HepG2 (cell line): Measurements from ENCODE around the gene RUVBL1. TPM values are rescaled to one million over a fixed set of nuclear protein-coding genes. Genes with fewer than 3 reads are reported as not detected.

Source experiments
- ADNP ChIP-seq: sonication (generic); formaldehyde crosslinking; IDR thresholded peaks from 2 replicates; pipeline ENCODE4 v1.4.0; 2020; ENCODE audit warnings: missing genetic modification reagents
- CREM ChIP-seq, 2 experiments: sonication (generic) in 1 of 2; formaldehyde crosslinking in 1 of 2; IDR thresholded peaks; 2 replicates each; pipeline versions ENCODE4 v1.4.0 to v1.6.1; 2016 to 2020; ENCODE audit warnings: antibody characterized with exemption in 1 of 2, mild to moderate bottlenecking in 1 of 2, missing genetic modification reagents in 1 of 2
- DMAP1 ChIP-seq: IDR thresholded peaks from 2 replicates; pipeline ENCODE4 v1.6.1; 2016
- HDAC1 ChIP-seq: sonication (generic); formaldehyde crosslinking; IDR thresholded peaks from 2 replicates; pipeline ENCODE4 v1.5.1; 2020; ENCODE audit warnings: mild to moderate bottlenecking, missing genetic modification reagents
- HDAC2 ChIP-seq: sonication (generic); formaldehyde crosslinking; IDR thresholded peaks from 2 replicates; pipeline ENCODE4 v1.4.0; 2020; ENCODE audit warnings: missing genetic modification reagents
- HNRNPUL1 ChIP-seq: fragments of 200-400 bp; formaldehyde crosslinking; IDR thresholded peaks from 2 replicates; pipeline ENCODE4 v1.6.1; 2017; ENCODE audit warnings: low read depth, mild to moderate bottlenecking, low read length, moderate library complexity
- KMT2A ChIP-seq: sonication (generic); formaldehyde crosslinking; IDR thresholded peaks from 2 replicates; pipeline ENCODE4 v1.4.0; 2020; ENCODE audit warnings: missing genetic modification reagents
- MED1 ChIP-seq: sonication (generic); formaldehyde crosslinking; IDR thresholded peaks from 2 replicates; pipeline ENCODE4 v1.4.0; 2020; ENCODE audit warnings: missing genetic modification reagents
- NAIF1 ChIP-seq: sonication (generic); formaldehyde crosslinking; IDR thresholded peaks from 2 replicates; pipeline ENCODE4 v1.5.0; 2020; ENCODE audit warnings: mild to moderate bottlenecking, missing genetic modification reagents, borderline replicate concordance
- NFIC ChIP-seq: IDR thresholded peaks from 2 replicates; pipeline ENCODE4 v1.6.1; 2012; ENCODE audit warnings: mild to moderate bottlenecking, low read length, inconsistent platforms
- POLR2G ChIP-seq: fragments of 200-400 bp; formaldehyde crosslinking; IDR thresholded peaks from 2 replicates; pipeline ENCODE4 v1.6.1; 2018; ENCODE audit warnings: mild to moderate bottlenecking, low read depth, low read length, moderate library complexity
- TBX2 ChIP-seq: sonication (generic); formaldehyde crosslinking; IDR thresholded peaks from 2 replicates; pipeline ENCODE4 v1.5.0; 2020; ENCODE audit warnings: missing genetic modification reagents, mild to moderate bottlenecking, borderline replicate concordance
- TGIF2 ChIP-seq: IDR thresholded peaks from 2 replicates; pipeline ENCODE4 v1.6.1; 2016; ENCODE audit warnings: control low read depth, missing compliant biosample characterization
- ZFP36L2 ChIP-seq: sonication (generic); formaldehyde crosslinking; IDR thresholded peaks from 2 replicates; pipeline ENCODE4 v1.4.0; 2020; ENCODE audit warnings: missing genetic modification reagents
- ZFP37 ChIP-seq: sonication (generic); formaldehyde crosslinking; IDR thresholded peaks from 2 replicates; pipeline ENCODE4 v1.4.0; 2020; ENCODE audit warnings: missing genetic modification reagents, borderline replicate concordance
- ZFP62 ChIP-seq: sonication (generic); formaldehyde crosslinking; IDR thresholded peaks from 2 replicates; pipeline ENCODE4 v1.4.0; 2020; ENCODE audit warnings: missing genetic modification reagents
- ZNF160 ChIP-seq: sonication (generic); formaldehyde crosslinking; IDR thresholded peaks from 2 replicates; pipeline ENCODE4 v1.8.0; 2022; ENCODE audit warnings: mild to moderate bottlenecking, inconsistent platforms, missing genetic modification reagents
- ZNF367 ChIP-seq: sonication (generic); formaldehyde crosslinking; IDR thresholded peaks from 2 replicates; pipeline ENCODE4 v1.4.0; 2020; ENCODE audit warnings: missing genetic modification reagents, borderline replicate concordance
- ZNF383 ChIP-seq: sonication (generic); formaldehyde crosslinking; IDR thresholded peaks from 2 replicates; pipeline ENCODE4 v1.4.0; 2020; ENCODE audit warnings: missing genetic modification reagents, mild to moderate bottlenecking, borderline replicate concordance
- ZNF547 ChIP-seq: sonication (generic); formaldehyde crosslinking; IDR thresholded peaks from 2 replicates; pipeline ENCODE4 v1.5.1; 2020; ENCODE audit warnings: mild to moderate bottlenecking, missing genetic modification reagents
- ZNF780A ChIP-seq: sonication (generic); formaldehyde crosslinking; IDR thresholded peaks from 2 replicates; pipeline ENCODE4 v1.8.0; 2022; ENCODE audit warnings: mild to moderate bottlenecking, missing genetic modification reagents, moderate library complexity
- ZNF788 ChIP-seq: sonication (generic); formaldehyde crosslinking; IDR thresholded peaks from 2 replicates; pipeline ENCODE4 v1.5.0; 2020; ENCODE audit warnings: mild to moderate bottlenecking, missing genetic modification reagents, borderline replicate concordance
- polyA plus RNA-seq, 8 experiments: library from polyadenylated mRNA; depleted of rRNA in 3 of 8; stranded (reverse) in 7 of 8; unstranded in 1 of 8; fragments of >200 nt; fragmentation: Illumina TruSeq in 4 of 8; extraction: Trizol in 4 of 8; gene quantifications; 2 replicates each; pipeline versions ENCODE4 v1.2.1 to v1.2.3, GENCODE V29; 2011 to 2016; ENCODE audit warnings: low read depth in 4 of 8, missing spikeins in 1 of 8, mixed read lengths in 1 of 8; ENCODE audit not compliant: insufficient read depth in 1 of 8
- total RNA-seq, 5 experiments: library from RNA; depleted of rRNA; stranded (reverse); fragments of >200 nt; fragmentation: Illumina TruSeq; extraction: Trizol; gene quantifications; 2 replicates each; pipeline ENCODE4 v1.2.3, GENCODE V29; 2016; ENCODE audit warnings: low read depth in 1 of 5
- TF ChIP-seq, protein P1 (sequence below): sonication (generic); formaldehyde crosslinking; IDR thresholded peaks from 2 replicates; pipeline ENCODE4 v1.4.0; 2020; ENCODE audit warnings: mild to moderate bottlenecking, missing genetic modification reagents
- TF ChIP-seq, protein P2 (sequence below): sonication (generic); formaldehyde crosslinking; IDR thresholded peaks from 2 replicates; pipeline ENCODE4 v1.4.0; 2020; ENCODE audit warnings: missing genetic modification reagents, low read depth, mild to moderate bottlenecking, borderline replicate concordance
- TF ChIP-seq, protein P3 (sequence below): sonication (generic); formaldehyde crosslinking; IDR thresholded peaks from 2 replicates; pipeline ENCODE4 v1.4.0; 2020; ENCODE audit warnings: mild to moderate bottlenecking, missing genetic modification reagents

The RUVBL1 gene
- total and polyA plus RNA-seq, 2 of the 13 experiments (the other 11 are each of a cell fraction or from before 2014, with no cell fraction given) = 32.7 to 86.3 TPM

DNA sequence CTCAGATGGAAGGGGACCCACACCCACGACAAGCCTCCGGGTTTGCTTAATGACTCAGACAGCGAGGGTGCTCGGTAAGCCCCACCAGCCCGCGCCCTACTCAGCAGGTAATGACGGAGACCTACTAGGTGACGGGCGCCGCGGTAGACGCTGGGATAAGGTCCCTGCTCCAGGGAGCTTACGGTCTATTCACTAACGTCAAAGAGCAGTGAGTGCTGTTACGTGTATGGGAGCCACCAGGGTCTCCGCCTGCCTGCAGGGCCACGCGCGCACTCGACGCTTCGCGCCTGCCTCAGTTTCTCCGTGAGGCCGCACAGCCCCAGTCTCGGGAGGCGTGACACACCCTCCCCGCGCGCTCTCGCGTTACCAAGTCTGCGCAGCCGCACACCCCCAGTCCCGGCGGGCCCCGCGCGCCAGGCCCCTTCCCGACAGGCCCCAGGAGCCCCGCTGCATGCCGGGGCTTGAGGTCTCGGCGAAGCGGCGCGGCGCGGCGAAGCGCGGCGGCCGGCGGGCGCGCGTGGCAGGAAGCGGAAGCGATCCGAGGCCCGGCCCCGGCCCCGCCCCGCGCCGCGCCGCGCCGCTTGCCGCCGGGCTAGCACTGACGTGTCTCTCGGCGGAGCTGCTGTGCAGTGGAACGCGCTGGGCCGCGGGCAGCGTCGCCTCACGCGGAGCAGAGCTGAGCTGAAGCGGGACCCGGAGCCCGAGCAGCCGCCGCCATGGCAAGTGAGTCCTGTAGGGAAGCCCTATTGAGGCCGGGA lies 71.6 kb downstream of the RUVBL1 start, which contains the start of gene SEC61A1 (continued):
- TF ChIP-seq ZNF788 (CRISPR knock-in tag) (peak; percentile 65; the same call in 1 of the 2 replicates), ZNF383 (no peak), MED1 (peak; percentile 47), HDAC1 (CRISPR knock-in tag) (peak; percentile 80), TGIF2 (peak; percentile 38; the same call in 1 of the 2 replicates), ZNF780A (CRISPR knock-in tag) (0 out of 2 replicates have a peak, but pooled peaks have one; percentile 45), ZFP36L2 (CRISPR knock-in tag) (no peak), KMT2A (no peak; the same call in 1 of the 2 replicates), DMAP1 (CRISPR knock-in tag) (peak; percentile 80), NFIC (no peak), HNRNPUL1 (no peak), HDAC2 (CRISPR knock-in tag) (peak; percentile 47), ZFP37 (CRISPR knock-in tag) (no peak), ADNP (no peak), TBX2 (CRISPR knock-in tag) (peak; percentile 55; the same call in 1 of the 2 replicates), ZFP62 (no peak), POLR2G (peak; percentile 79), ZNF160 (peak; percentile 66; the same call in 1 of the 2 replicates), ZNF547 (peak; percentile 48; the same call in 1 of the 2 replicates), CREM (IDR thresholded peaks at IDR 0.05) (no peak), CREM (CRISPR knock-in tag; IDR thresholded peaks at IDR 0.05) (no peak), ZNF367 (CRISPR knock-in tag) (no peak), NAIF1 (no peak)
- TF ChIP-seq, protein P1, sequence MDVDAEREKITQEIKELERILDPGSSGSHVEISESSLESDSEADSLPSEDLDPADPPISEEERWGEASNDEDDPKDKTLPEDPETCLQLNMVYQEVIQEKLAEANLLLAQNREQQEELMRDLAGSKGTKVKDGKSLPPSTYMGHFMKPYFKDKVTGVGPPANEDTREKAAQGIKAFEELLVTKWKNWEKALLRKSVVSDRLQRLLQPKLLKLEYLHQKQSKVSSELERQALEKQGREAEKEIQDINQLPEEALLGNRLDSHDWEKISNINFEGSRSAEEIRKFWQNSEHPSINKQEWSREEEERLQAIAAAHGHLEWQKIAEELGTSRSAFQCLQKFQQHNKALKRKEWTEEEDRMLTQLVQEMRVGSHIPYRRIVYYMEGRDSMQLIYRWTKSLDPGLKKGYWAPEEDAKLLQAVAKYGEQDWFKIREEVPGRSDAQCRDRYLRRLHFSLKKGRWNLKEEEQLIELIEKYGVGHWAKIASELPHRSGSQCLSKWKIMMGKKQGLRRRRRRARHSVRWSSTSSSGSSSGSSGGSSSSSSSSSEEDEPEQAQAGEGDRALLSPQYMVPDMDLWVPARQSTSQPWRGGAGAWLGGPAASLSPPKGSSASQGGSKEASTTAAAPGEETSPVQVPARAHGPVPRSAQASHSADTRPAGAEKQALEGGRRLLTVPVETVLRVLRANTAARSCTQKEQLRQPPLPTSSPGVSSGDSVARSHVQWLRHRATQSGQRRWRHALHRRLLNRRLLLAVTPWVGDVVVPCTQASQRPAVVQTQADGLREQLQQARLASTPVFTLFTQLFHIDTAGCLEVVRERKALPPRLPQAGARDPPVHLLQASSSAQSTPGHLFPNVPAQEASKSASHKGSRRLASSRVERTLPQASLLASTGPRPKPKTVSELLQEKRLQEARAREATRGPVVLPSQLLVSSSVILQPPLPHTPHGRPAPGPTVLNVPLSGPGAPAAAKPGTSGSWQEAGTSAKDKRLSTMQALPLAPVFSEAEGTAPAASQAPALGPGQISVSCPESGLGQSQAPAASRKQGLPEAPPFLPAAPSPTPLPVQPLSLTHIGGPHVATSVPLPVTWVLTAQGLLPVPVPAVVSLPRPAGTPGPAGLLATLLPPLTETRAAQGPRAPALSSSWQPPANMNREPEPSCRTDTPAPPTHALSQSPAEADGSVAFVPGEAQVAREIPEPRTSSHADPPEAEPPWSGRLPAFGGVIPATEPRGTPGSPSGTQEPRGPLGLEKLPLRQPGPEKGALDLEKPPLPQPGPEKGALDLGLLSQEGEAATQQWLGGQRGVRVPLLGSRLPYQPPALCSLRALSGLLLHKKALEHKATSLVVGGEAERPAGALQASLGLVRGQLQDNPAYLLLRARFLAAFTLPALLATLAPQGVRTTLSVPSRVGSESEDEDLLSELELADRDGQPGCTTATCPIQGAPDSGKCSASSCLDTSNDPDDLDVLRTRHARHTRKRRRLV (CRISPR knock-in tag) = no peak
- TF ChIP-seq, protein P2, sequence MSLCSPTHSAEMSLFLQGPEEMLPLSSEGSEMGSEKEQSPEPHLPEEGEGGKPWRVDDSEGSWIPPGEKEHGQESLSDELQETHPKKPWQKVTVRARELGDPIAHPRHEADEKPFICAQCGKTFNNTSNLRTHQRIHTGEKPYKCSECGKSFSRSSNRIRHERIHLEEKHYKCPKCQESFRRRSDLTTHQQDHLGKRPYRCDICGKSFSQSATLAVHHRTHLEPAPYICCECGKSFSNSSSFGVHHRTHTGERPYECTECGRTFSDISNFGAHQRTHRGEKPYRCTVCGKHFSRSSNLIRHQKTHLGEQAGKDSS (CRISPR knock-in tag) = no peak
- TF ChIP-seq, protein P3, sequence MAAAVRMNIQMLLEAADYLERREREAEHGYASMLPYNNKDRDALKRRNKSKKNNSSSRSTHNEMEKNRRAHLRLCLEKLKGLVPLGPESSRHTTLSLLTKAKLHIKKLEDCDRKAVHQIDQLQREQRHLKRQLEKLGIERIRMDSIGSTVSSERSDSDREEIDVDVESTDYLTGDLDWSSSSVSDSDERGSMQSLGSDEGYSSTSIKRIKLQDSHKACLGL = peak; percentile 88
